HCT116 (cell line): ENCODE measurements around the gene E2F1.

ENCODE experiments used
- CTCF ChIP-seq, 3 experiments: fragments of 200-600 bp in 1 of 3; sonication (generic) in 1 of 3; IDR thresholded peaks in 2 of 3; conservative IDR thresholded peaks in 1 of 3; 2 replicates each; pipeline ENCODE4 v1.5.1; 2012 to 2017; ENCODE audit warnings: low read depth in 2 of 3, low read length in 2 of 3, antibody characterized with exemption in 1 of 3, borderline replicate concordance in 1 of 3, control low read depth in 1 of 3, mild to moderate bottlenecking in 1 of 3, mixed read lengths in 1 of 3, mixed run types in 1 of 3, moderate library complexity in 1 of 3; ENCODE audit not compliant: insufficient read depth in 1 of 3
- EZH2 ChIP-seq: fragments of 200-600 bp; sonication (generic); IDR thresholded peaks from 2 replicates; pipeline ENCODE4 v1.6.1; 2017; ENCODE audit warnings: antibody characterized with exemption, mixed run types
- POLR2A ChIP-seq: IDR thresholded peaks from 2 replicates; pipeline ENCODE4 v1.7.0; 2011; ENCODE audit warnings: borderline replicate concordance; ENCODE audit not compliant: insufficient read depth, insufficient read length; ENCODE audit errors: extremely low read depth
- POLR2AphosphoS5 ChIP-seq: IDR thresholded peaks from 2 replicates; pipeline ENCODE4 v1.6.1; 2011; ENCODE audit warnings: mild to moderate bottlenecking, low read depth, low read length, moderate library complexity
- ZFX ChIP-seq: fragments of 450-650 bp; IDR thresholded peaks from 2 replicates; pipeline ENCODE4 v1.6.1; 2017

DNA sequence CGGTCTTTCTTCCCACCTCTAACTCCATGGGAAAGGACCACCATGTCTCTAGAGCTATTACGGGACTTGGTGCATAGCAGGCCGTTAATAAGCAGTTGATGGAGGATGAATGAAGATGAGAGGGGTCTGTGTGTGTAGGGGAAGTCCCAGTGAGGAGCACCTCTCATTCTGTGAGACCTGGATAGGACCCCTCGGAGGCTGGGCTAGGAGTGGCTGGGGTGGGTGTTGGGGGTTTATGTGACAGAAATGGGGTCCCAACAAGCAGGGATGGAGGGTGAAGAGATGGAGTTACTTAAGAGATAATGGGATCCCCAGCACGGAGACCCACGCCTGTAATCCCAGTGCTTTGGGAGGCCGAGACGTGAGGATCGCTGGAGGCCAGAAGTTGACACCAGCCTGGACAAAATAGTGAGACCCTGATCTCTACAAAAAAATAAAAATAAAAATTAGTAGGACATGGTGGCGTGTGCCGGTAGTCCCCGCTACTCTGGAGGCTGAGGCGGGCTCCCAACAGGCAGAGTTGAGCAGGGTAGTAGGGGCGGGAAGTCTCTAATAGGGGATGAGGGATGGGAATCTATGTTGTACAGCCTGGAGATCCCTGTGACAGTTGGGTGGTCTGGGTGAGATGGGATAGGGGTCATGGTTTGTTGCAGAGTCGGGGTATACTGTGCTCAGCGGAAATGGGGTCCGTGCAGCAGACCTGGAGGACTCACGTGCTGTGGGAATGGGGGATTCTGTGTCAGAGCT lies 44.9 kb upstream of the E2F1 start:
- TF ChIP-seq POLR2A (no peak), CTCF (IDR thresholded peaks at IDR 0.05 in 2 of 3, conservative IDR thresholded peaks at IDR 0.05 in 1 of 3; ENCODE audit: borderline replicate concordance in 1 of 3, insufficient read depth in 1 of 3, low read depth in 2 of 3, low read length in 2 of 3) (no peak), POLR2AphosphoS5 (no peak), EZH2 (no peak), ZFX (no peak)
